Activated CD4-positive, alpha-beta T cell treated with anti-CD3 and anti-CD28 coated beads for 4 hours (primary cell): ENCODE measurements around the gene PPP3CB.
"Not testable (repeated sequence)": the region's sequence is repeated elsewhere in the genome, so short reads cannot be mapped to it uniquely, and the experiment has no call there.

Experiments used
- DNase-seq, 2 donors: peaks; one replicate each; pipeline ENCODE4 v3.0.0-alpha.2; 2020

The PPP3CB gene

DNA sequence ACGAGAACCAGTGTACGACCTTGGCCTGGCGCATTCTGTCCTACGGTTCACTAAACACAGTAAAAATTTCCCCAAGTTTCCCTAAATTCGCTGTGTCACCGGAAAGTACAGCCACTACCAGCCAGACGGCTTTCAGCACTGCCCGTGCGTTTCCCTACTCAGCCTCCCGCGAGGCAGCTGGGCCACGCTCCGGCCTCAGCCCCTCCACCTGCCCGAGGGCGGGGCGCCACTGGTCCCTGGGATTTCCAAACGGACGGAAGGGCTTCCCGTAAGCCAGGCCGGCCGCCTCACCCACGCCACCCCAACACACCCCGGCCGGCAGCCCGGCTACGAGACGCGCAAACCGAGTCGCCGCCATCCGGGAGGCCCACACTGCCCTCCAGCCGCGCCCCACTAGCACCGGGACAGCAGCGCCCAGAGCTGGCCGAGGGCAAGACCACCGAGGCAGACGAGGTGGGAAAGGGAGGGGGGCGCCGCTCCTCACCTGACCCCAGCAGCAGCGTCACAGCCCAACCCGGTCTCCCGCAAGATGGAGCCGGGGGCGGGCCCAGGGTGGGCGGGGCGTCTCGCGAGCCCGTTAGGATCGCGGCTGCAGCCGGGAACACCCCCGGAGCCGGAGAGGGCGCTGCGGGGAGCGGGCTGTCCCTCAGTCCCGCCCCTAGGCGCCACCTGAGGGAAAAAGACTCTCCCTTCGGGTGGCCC, 82.1 kb downstream of the PPP3CB start, which contains the start of gene ANXA7:
Gene ANXA7, minus strand, starts transcription at position 531 of the 702 bp plus-strand sequence. CDS start 13,202 bp downstream, outside the sequence.
- peak; percentile 92 to 94 for DNase-seq

- no peak for DNase-seq
Measured at GRCh38 chr10:73413108-73413527, 82.7 kb downstream of the PPP3CB start.

DNA sequence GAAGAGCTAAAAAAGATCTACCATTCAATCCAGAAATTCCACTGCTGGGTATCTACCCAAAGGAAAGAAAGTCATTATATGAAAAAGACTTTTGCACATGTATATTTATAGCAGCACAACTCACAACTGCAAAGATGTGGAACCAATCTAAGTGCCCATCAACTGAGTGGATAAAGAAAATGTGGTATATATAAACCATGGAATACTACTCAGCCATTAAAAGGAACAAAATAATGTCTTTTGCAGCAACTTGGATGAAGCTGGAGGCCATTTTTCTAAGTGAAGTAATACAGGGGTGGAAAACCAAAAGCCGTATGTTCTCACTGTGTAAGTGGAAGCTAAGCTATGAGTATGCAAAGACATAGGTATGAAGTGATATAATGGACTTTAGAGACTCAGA, 84.9 kb downstream of the PPP3CB start:
- no peak for DNase-seq

DNA sequence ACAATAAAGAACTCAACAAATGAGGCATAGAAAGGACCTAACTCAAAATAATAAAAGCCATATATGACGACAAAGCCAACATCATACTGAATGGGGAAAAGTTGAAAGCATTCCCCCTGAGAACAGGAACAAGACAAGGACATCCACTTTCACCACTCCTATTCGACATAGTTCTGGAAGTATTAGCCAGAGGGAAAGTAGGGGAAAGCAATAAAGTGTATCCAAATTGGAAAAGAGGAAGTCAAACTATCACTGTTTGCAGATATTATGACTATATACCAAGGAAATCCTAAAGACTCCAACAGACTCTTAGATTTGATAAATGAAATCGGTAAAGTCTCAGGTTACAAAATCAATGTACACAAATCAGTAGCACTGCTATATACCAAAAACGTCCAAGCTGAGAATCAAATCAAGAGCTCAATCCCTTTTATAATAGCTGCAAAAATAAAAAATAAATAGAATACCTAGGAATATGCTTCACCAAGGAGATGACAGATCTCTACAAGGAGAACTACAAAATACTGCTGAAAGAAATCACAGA, 86.8 kb downstream of the PPP3CB start:
- DNase-seq: no peak

DNA sequence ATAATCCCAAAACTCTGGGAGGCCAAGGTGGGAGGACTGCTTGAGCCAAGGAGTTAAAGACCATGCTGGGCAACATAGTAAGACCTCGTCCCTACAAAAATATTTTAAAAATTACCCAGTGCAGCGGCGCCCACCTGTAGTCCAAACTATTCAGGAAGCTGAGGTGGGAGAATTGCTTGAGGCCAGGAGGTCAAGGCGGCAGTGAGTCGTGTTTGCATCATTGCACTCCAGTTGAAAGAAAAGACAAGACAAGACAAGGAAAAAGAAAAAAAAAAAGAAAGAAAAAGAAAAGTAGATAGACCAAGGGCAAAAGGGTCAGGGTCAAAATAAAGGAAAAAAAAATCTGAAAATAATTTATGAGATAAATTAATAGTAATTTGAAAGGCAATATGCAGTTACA, 87.8 kb downstream of the PPP3CB start:
- no peak for DNase-seq

DNA sequence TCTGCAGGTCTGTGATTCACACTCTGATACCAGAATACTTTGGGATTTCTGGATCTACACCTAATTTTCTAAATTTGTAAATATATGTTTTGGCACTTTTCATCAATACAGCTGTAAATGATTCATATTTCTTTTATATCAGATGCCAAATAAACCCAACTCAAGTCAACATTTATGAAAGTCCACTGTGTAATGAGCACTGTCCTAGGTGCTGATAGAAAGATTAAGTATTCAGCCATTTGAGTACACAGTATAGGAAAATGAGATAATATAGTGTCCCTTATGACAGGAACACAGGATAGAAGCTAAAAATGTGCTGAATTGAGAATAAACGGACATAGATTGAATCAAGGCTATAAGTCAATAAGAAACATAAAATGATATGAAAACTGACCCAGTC, 88.3 kb downstream of the PPP3CB start:
- DNase-seq: no peak

DNA sequence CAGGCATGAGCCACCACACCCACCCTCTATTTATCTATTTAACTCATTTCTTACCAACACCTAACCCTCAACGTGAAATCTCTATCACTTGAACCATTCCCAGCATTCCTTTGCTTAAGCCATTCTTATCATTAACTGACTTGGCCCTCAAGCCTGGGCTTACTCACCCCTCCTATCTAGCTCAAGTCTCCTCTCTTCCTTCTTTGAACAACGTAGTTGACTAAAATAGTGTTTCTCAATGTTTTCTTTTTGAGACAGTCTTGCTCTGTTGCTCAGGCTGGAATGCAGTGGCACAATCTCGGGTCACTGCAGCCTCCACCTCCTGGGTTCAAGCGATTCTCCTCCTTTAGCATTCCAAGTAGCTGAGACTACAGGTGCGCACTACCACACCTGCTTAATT, 89.0 kb downstream of the PPP3CB start:
- DNase-seq: no peak

- DNase-seq: no peak
Measured at GRCh38 chr10:73405556-73405955, 90.3 kb downstream of the PPP3CB start.

DNA sequence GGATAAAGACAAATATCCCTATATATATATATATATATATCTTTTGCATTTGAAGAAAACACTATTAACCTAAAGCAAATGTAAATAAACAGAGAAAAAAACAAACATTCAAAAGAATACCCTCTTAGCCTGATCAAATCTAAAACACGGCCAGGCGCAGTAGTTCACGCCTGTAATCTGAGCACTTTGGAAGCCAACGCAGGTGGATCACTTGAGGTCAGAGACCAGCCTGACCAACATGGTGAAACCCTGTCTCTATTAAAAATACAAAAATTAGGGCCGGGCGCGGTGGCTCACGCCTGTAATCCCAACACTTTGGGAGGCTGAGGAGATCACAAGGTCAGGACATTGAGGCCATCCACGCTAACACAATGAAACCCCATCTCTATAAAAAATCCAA, 91.1 kb downstream of the PPP3CB start:
- DNase-seq: no peak

- DNase-seq: no peak
Measured at GRCh38 chr10:73401636-73402035, 94.2 kb downstream of the PPP3CB start.

DNA sequence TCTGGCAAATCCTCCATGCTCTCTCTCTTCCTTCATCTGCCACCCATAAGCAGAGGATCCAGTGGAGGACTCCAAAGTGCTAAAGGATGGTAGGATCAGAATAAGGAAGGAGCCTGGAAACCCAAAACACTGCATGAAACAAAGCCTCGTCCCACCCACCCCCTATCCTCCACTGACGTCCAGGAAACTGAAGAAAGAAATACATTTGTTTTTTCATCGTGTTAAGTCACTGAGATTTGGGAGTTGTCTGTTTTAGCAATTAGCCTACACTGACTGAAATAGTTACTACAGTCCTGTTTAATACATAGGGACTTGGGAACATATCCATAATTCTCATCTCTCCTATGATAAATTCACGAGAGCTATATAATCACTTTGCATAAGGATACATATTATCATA, 96.8 kb downstream of the PPP3CB start:
- DNase-seq: no peak

GRCh38 chr10:73398024-73398423, 97.8 kb downstream of the PPP3CB start:
- no peak for DNase-seq

DNA sequence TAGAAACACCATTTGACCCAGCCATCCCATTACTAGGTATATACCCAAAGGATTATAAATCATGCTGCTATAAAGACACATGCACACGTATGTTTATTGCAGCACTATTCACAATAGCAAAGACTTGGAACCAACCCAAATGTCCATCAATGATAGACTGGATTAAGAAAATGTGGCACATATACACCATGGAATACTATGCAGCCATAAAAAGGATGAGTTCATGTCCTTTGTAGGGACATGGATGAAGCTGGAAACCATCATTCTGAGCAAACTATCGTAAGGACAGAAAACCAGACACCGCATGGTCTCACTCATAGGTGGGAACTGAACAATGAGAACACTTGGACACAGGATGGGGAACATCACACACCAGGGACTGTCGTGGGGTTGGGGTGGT, 101.5 kb downstream of the PPP3CB start:
- not testable (repeated sequence) for DNase-seq

GRCh38 chr10:73388228-73388627, 107.6 kb downstream of the PPP3CB start:
- no peak for DNase-seq

GRCh38 chr10:73386583-73386982, 109.2 kb downstream of the PPP3CB start:
- no peak for DNase-seq
